Eye (tissue), 1 donor: ENCODE data around the gene TBC1D1.
A peak's percentile ranks its signal among the peaks of the same experiment; 100 is the strongest.

Experiments
- DNase-seq: peaks from one replicate; pipeline ENCODE4 v3.0.0-alpha.2; 2015

TBC1D1 gene, protein sequence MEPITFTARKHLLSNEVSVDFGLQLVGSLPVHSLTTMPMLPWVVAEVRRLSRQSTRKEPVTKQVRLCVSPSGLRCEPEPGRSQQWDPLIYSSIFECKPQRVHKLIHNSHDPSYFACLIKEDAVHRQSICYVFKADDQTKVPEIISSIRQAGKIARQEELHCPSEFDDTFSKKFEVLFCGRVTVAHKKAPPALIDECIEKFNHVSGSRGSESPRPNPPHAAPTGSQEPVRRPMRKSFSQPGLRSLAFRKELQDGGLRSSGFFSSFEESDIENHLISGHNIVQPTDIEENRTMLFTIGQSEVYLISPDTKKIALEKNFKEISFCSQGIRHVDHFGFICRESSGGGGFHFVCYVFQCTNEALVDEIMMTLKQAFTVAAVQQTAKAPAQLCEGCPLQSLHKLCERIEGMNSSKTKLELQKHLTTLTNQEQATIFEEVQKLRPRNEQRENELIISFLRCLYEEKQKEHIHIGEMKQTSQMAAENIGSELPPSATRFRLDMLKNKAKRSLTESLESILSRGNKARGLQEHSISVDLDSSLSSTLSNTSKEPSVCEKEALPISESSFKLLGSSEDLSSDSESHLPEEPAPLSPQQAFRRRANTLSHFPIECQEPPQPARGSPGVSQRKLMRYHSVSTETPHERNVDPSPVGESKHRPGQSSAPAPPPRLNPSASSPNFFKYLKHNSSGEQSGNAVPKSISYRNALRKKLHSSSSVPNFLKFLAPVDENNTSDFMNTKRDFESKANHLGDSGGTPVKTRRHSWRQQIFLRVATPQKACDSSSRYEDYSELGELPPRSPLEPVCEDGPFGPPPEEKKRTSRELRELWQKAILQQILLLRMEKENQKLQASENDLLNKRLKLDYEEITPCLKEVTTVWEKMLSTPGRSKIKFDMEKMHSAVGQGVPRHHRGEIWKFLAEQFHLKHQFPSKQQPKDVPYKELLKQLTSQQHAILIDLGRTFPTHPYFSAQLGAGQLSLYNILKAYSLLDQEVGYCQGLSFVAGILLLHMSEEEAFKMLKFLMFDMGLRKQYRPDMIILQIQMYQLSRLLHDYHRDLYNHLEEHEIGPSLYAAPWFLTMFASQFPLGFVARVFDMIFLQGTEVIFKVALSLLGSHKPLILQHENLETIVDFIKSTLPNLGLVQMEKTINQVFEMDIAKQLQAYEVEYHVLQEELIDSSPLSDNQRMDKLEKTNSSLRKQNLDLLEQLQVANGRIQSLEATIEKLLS (N-terminal part only)

GRCh38 chr4:37890801-37891259 lies at the start of gene TBC1D1:
TBC1D1 (plus strand) TSS chr4:37891084; CDS start chr4:37902096, 11,012 bp downstream.
- peak; percentile 61 for DNase-seq

DNA sequence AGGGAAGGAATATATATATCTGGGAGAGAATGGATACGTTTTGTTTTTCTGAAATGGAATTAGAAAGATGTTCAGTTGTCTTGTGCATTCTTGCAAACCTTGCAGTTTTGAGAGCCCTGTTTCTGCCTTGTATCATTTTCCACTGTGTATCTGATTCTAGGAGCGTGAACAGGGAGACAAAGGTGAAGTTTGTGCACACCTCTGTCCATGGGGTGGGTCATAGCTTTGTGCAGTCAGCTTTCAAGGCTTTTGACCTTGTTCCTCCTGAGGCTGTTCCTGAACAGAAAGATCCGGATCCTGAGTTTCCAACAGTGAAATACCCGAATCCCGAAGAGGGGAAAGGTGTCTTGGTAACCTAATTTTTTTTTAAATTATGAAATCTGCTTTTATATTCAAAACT lies 46.7 kb upstream of the TBC1D1 start:
- DNase-seq, result no peak

GRCh38 chr4:37845201-37845600 lies 45.7 kb upstream of the TBC1D1 start:
- DNase-seq, result no peak

- no peak for DNase-seq
Measured at GRCh38 chr4:37847311-37847884, 43.5 kb upstream of the TBC1D1 start.

- DNase-seq, result no peak
Measured at GRCh38 chr4:37852376-37852775, 38.5 kb upstream of the TBC1D1 start.

- no peak for DNase-seq
Measured at GRCh38 chr4:37858112-37858511, 32.8 kb upstream of the TBC1D1 start.

GRCh38 chr4:37858872-37859271 lies 32.0 kb upstream of the TBC1D1 start:
- no peak for DNase-seq

GRCh38 chr4:37860266-37860665 lies 30.6 kb upstream of the TBC1D1 start:
- DNase-seq, result no peak

- DNase-seq, result no peak
Measured at GRCh38 chr4:37862961-37863360, 27.9 kb upstream of the TBC1D1 start.

DNA sequence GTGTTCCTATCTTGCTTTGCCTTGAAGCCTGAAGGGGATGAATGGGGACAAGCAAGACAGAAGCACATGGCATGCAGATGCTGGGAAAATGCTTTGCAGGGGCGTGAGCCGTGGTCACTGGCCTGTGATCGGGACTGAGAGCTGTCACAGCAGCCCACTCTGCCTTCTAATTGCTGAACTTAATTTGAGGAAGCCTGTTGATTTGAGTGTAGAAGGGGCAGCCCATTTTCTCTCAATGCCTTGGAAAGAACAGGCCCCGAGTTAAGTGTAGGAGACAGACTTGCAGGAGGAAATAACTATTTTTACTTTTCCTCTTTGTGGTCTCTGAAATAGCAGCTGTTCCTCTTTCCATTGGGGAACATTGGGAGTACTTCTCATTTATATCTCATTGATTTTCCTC lies 26.1 kb upstream of the TBC1D1 start:
- no peak for DNase-seq

- no peak for DNase-seq
Measured at GRCh38 chr4:37865450-37865849, 25.4 kb upstream of the TBC1D1 start.

GRCh38 chr4:37867102-37867501 lies 23.8 kb upstream of the TBC1D1 start:
- DNase-seq, result no peak

- no peak for DNase-seq
Measured at GRCh38 chr4:37868238-37868637, 22.6 kb upstream of the TBC1D1 start.

DNA sequence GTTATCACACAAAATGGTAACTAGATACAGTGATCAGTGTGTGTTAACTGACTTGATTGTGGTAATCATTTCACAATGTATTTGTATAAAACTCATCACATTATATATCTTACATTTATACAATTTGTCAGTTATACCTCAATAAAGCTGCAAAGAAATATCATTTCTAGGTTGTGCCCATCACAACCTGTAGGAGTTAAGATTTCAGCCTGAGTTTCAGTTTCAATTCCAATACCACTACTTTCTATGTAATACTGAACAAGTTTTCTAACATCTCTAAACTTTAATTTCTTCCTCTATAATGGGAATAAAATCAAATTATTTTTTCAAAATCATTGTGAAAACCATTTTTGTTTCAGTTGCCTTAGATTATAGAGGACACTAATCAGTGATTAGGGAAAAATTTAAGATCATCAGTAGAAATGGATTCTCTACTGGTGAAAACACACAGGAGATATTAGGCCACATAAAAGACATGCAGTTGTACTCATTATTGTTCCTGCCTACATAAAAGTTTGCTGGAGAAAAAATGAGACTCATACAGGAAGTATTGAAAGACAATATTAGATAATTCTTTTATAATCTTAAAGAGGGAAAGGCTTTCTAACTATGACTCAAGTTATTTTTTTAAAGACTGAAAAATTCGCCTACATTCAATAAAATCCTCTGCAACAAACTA lies 18.4 kb upstream of the TBC1D1 start:
- no peak for DNase-seq

DNA sequence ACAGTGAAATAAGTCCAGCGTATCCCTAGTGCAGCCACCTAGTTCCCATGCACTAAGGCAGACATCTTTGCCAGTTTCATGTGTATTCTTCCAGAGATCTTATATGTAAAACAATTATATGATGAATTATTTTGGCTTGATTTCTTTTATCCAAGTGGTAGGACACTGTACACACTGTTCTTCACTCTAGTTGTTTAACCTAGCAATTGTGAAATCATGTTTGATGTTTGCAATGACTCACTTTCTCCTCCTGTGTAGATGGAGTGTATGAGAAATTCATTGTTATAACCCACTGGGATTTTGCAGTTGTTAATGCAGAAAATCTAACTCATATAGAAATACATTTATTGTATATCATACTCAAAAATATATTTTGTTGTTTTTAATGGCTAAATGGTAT lies 17.5 kb upstream of the TBC1D1 start:
- no peak for DNase-seq

- no peak for DNase-seq
Measured at GRCh38 chr4:37876156-37876555, 14.7 kb upstream of the TBC1D1 start.

DNA sequence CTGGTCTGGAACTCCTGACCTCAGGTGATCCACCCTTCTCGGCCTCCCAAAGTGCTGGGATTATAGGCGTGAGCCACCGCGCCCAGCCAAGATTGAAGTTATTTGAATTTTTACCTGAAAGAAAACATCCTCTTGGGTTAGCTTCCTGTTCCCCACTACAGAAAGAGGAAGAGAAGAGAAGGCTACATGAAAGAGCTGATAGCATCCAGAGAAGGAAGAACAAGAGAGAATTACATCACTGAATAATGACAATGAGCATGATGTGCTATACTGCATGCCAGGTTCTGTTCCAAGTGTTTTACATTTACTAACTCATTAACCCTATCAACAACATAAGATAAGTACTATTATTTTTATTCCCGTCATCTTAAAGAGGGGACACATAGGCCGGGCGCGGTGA lies 11.5 kb upstream of the TBC1D1 start:
- no peak for DNase-seq

DNA sequence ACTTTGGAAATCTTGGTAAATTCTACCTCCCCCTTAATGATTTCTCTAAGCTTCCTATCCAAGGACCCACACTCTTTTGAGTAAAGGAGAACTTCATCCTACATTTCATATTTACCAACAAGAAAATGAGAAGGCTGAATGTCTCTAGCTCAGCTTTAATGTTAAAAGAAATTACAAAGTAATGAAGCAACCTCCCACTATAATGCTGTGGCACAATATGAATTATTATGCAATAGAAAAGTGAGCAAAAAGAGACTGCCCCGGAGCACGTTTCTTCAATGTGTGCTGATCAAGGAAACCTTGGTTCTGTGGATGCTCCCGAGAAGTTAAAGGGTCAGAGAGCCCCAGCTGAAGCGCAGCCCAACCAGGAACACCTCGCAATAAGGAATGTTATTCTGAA lies 9.1 kb upstream of the TBC1D1 start:
- no peak for DNase-seq

GRCh38 chr4:37882665-37883296 lies 8.1 kb upstream of the TBC1D1 start:
- no peak for DNase-seq

GRCh38 chr4:37884855-37885487 lies 5.9 kb upstream of the TBC1D1 start:
- DNase-seq, result no peak

DNA sequence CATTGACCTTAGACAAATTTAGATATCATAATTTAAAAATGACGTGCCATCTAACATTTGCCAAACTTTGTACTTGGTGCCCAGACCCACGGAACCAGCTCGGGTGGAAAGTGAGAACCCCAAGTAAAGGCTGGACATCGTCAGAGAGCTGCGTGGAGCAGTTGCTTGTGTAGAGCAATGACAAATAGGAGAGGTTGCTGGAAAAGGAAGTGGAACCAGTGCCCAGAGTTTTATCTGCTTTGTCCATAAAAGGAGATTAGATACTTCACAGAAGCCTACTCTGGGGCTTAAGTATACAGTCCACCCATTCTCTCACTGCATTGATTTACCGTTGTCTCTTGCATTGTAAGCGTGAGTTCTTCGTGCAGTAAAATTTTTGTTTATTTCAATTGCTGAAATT lies 5.4 kb upstream of the TBC1D1 start:
- no peak for DNase-seq
